Tibial artery (tissue), 4 donors: ENCODE results near the gene UROD.
"Not testable (repeated sequence)": the region's sequence is repeated elsewhere in the genome, so short reads cannot be mapped to it uniquely, and the experiment has no call there.

ENCODE experiments used
- DNase-seq, 2 donors: peaks; one replicate each; pipeline ENCODE4 v3.0.0-alpha.2; 2019
- H3K27ac ChIP-seq, 2 donors: fragments of 200-600 bp; sonication (generic) in 1 of 2; 1 replicate in 1 of 2; 2 replicates in 1 of 2; pipeline ENCODE4 v1.5.1; 2018 to 2019; ENCODE audit warnings: mild to moderate bottlenecking in 1 of 2
- H3K27me3 ChIP-seq, 2 donors: fragments of 200-600 bp; sonication (generic) in 1 of 2; one replicate each; pipeline versions ENCODE4 v1.5.1 to v1.6.0; 2016 to 2019
- H3K36me3 ChIP-seq, 3 donors: fragments of 200-600 bp; sonication (generic) in 2 of 3; one replicate each; pipeline ENCODE4 v1.5.1; 2016 to 2019; ENCODE audit warnings: mild to moderate bottlenecking in 2 of 3
- H3K4me1 ChIP-seq, 4 donors: fragments of 200-600 bp; sonication (generic) in 2 of 4; 1 replicate in 3 of 4; 2 replicates in 1 of 4; pipeline ENCODE4 v1.5.1; 2016 to 2019
- H3K4me3 ChIP-seq, 2 donors: fragments of 200-600 bp; sonication (generic) in 1 of 2; 1 replicate in 1 of 2; 2 replicates in 1 of 2; pipeline ENCODE4 v1.5.1; 2018 to 2019; ENCODE audit warnings: mild to moderate bottlenecking in 2 of 2
- H3K9me3 ChIP-seq, 3 donors: fragments of 200-600 bp; sonication (generic) in 1 of 3; one replicate each; pipeline ENCODE4 v1.5.1; 2016 to 2019
- intact Hi-C: fragments of 100-400 bp; cut with DNase I; formaldehyde crosslinking; loops from one replicate; pipeline ENCODE4 v1.15.0; 2023; ENCODE audit warnings: low total_unique reads
- TF ChIP-seq, protein P1 (sequence below), 2 experiments: fragments of 200-600 bp in 1 of 2; fragments of 450-650 bp in 1 of 2; IDR thresholded peaks; one replicate each; pipeline ENCODE4 v1.5.1; 2017 to 2019; ENCODE audit warnings: antibody characterized with exemption in 2 of 2, mild to moderate bottlenecking in 1 of 2, moderate library complexity in 1 of 2

The UROD gene

GRCh38 chr1:45059829-45060228 is 47.8 kb downstream of the UROD start:
- Histone ChIP-seq H3K27ac (no peak overlapping the region), H3K36me3 (peaks cover 3 to 27% (median 8%) of the 10 kb centered on the region in 3 donors), H3K9me3 (no peaks in the 10 kb centered on the region), H3K4me3 (no peak overlapping the region), H3K27me3 (no peaks in the 10 kb centered on the region), H3K4me1 (no peaks in the 10 kb centered on the region)
- intact Hi-C loops: no loop called here
- DNase-seq: no peak
- TF ChIP-seq, protein P1, sequence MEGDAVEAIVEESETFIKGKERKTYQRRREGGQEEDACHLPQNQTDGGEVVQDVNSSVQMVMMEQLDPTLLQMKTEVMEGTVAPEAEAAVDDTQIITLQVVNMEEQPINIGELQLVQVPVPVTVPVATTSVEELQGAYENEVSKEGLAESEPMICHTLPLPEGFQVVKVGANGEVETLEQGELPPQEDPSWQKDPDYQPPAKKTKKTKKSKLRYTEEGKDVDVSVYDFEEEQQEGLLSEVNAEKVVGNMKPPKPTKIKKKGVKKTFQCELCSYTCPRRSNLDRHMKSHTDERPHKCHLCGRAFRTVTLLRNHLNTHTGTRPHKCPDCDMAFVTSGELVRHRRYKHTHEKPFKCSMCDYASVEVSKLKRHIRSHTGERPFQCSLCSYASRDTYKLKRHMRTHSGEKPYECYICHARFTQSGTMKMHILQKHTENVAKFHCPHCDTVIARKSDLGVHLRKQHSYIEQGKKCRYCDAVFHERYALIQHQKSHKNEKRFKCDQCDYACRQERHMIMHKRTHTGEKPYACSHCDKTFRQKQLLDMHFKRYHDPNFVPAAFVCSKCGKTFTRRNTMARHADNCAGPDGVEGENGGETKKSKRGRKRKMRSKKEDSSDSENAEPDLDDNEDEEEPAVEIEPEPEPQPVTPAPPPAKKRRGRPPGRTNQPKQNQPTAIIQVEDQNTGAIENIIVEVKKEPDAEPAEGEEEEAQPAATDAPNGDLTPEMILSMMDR (IDR thresholded peaks at IDR 0.05): no peak

GRCh38 chr1:45062463-45062862 is 50.4 kb downstream of the UROD start:
- H3K4me1 ChIP-seq, H3K27me3 ChIP-seq, H3K4me3 ChIP-seq, intact Hi-C loops, DNase-seq, H3K27ac ChIP-seq, H3K9me3 ChIP-seq: not testable (repeated sequence)
- H3K36me3 ChIP-seq: peaks cover 3 to 20% (median 8%) of the 10 kb centered on the region in 3 donors

DNA sequence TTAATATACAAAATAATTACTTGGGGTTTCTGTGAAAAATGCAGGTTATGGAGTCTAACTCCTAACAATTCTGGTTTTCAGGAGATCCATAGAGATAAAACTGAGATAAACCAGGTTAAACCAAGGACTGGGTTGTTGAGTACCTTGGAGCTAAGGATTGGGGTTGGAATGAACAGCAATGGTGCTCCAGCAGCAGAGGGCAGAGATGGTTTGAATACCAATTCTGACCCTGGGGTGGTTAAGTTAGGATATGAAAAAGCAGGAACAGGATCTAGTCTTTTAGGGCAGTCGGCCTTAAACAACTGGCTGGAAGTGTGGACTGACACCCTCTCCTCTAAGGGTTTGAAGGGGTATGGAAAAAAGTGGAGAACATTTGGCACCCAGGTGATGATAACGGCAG is 53.0 kb downstream of the UROD start:
- TF ChIP-seq, protein P1 (IDR thresholded peaks at IDR 0.05): no peak
- H3K27me3 ChIP-seq: no peaks in the 10 kb centered on the region
- DNase-seq: no peak
- no peak overlapping the region for H3K4me3 ChIP-seq
- H3K9me3 ChIP-seq: no peaks in the 10 kb centered on the region
- H3K27ac ChIP-seq: no peak overlapping the region
- no peaks in the 10 kb centered on the region for H3K4me1 ChIP-seq
- intact Hi-C loops: no loop called here
- H3K36me3 ChIP-seq: peaks cover 0 to 3% (median 2%) of the 10 kb centered on the region in 3 donors
